CD8-positive, alpha-beta memory T cell (primary cell): Measurements from ENCODE around the gene ZNF624. TPM values are rescaled to one million over a fixed set of nuclear protein-coding genes. Genes with fewer than 3 reads are reported as not detected.

ENCODE experiments used
- CTCF ChIA-PET: fragments of 350-600 bp; sonication (Branson Sonifier 250); formaldehyde crosslinking; loops from one replicate; lab custom pipeline; 2021; ENCODE audit warnings: antibody characterized with exemption; lab: Charles Lee
- POLR2A ChIA-PET: fragments of 350-600 bp; sonication (Branson Sonifier 250); formaldehyde crosslinking; loops from one replicate; lab custom pipeline; 2021; ENCODE audit warnings: antibody characterized with exemption; lab: Charles Lee
- DNase-seq, 5 donors: peaks; one replicate each; pipeline versions ENCODE4 v3.0.0 to v3.0.0-alpha.2; 2020 to 2022; ENCODE audit warnings: mixed read lengths in 1 of 5
- H3K27ac ChIP-seq: one replicate; pipeline ENCODE4 v1.7.0; 2013; ENCODE audit warnings: low read depth, mild to moderate bottlenecking, low read length, moderate library complexity
- H3K27me3 ChIP-seq: 2 replicates; pipeline ENCODE4 v1.7.0; 2013; ENCODE audit warnings: low read length, mild to moderate bottlenecking; ENCODE audit not compliant: insufficient read depth, poor library complexity, severe bottlenecking
- H3K36me3 ChIP-seq: 2 replicates; pipeline ENCODE4 v1.7.0; 2013; ENCODE audit warnings: mild to moderate bottlenecking, low read length, moderate library complexity; ENCODE audit not compliant: insufficient read depth
- H3K4me1 ChIP-seq: 2 replicates; pipeline ENCODE4 v1.7.0; 2013; ENCODE audit warnings: mild to moderate bottlenecking, low read length, moderate library complexity; ENCODE audit not compliant: insufficient read depth
- H3K4me3 ChIP-seq: 2 replicates; pipeline ENCODE4 v1.7.0; 2013; ENCODE audit warnings: mild to moderate bottlenecking, low read length
- H3K9me3 ChIP-seq: 2 replicates; pipeline ENCODE4 v1.7.0; 2013; ENCODE audit warnings: mild to moderate bottlenecking, low read length
- H3K27ac Mint-ChIP-seq, 8 donors: one replicate each; pipeline ENCODE4 v1.8.0; 2020 to 2021; ENCODE audit warnings: mixed read lengths in 8 of 8, mild to moderate bottlenecking in 6 of 8, inconsistent platforms in 3 of 8, moderate library complexity in 3 of 8
- H3K27me3 Mint-ChIP-seq, 2 donors: one replicate each; pipeline ENCODE4 v1.8.0; 2020 to 2021; ENCODE audit warnings: mixed read lengths in 2 of 2, mild to moderate bottlenecking in 1 of 2, moderate library complexity in 1 of 2
- H3K36me3 Mint-ChIP-seq, 3 donors: one replicate each; pipeline ENCODE4 v1.8.0; 2020 to 2021; ENCODE audit warnings: mixed read lengths in 3 of 3, inconsistent platforms in 1 of 3, mild to moderate bottlenecking in 1 of 3
- H3K4me1 Mint-ChIP-seq, 3 donors: one replicate each; pipeline ENCODE4 v1.8.0; 2020 to 2021; ENCODE audit warnings: mixed read lengths in 3 of 3, inconsistent platforms in 1 of 3, mild to moderate bottlenecking in 1 of 3
- H3K4me3 Mint-ChIP-seq, 7 donors: one replicate each; pipeline ENCODE4 v1.8.0; 2020 to 2021; ENCODE audit warnings: mixed read lengths in 7 of 7, mild to moderate bottlenecking in 6 of 7, moderate library complexity in 4 of 7, inconsistent platforms in 2 of 7
- H3K9me3 Mint-ChIP-seq, 5 donors: one replicate each; pipeline ENCODE4 v1.8.0; 2020 to 2022; ENCODE audit warnings: mixed read lengths in 5 of 5, mild to moderate bottlenecking in 3 of 5, moderate library complexity in 2 of 5, inconsistent platforms in 1 of 5
- polyA plus RNA-seq: library from polyadenylated mRNA; unstranded; fragments of 300-500 nt; fragmentation: Illumina TruSeq; gene quantifications from one replicate; pipeline ENCODE4 v1.2.3, GENCODE V29; 2021
- total RNA-seq, 2 experiments: library from RNA; stranded (reverse); gene quantifications; one replicate each; pipeline ENCODE4 v1.2.3, GENCODE V29; 2021

ZNF624 gene
- total and polyA plus RNA-seq, 3 experiments from 2014 or later = 3.3 to 5.8 (median 5.3) TPM

DNA sequence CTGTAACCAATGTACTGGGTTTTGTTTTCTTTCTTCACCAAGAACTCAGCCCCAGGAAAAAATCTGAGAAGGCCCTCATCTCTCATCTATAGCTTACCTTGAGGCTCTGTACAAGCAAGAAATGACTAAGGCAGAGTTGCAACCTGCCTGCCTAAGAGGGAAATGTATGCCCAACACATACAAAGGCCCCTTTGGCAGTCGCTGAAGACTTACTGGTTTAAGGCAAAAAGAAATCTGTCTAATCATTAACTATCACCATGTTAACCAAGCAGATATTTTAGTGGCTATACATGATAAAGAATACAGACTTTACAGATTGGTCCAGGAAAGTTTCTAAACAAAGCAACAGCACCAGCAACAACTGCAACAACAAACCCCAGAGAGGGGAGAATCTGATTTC lies 14.2 kb downstream of the ZNF624 start:
- CTCF ChIA-PET = no interaction called here
- H3K4me3 Mint-ChIP-seq = no peak overlapping the region

DNA sequence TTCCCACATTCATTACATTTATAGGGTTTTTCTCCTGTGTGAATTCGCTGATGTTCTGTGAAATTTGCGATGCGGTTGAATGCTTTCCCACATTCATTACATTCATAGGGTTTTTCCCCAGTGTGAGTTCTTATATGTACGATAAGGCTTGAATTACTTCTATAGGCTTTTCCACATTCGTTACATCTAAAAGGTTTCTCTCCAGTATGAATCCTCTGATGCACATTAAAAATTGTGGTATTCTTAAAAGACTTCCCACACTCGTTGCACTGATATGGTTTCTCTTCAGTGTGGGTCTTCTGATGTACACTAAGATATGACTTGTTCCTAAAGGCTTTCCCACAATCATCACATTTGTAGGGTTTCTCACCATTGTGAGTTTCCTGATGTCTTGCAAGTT lies 30.4 kb downstream of the ZNF624 start:
- H3K4me1 ChIP-seq = no peaks in the 10 kb centered on the region
- no peak for DNase-seq
- no peak overlapping the region for H3K27ac ChIP-seq
- no peak overlapping the region for H3K27ac Mint-ChIP-seq
- peaks cover 37% of the 10 kb centered on the region for H3K9me3 ChIP-seq
- H3K36me3 ChIP-seq = peaks cover 15% of the 10 kb centered on the region
- H3K36me3 Mint-ChIP-seq = peaks cover 20 to 83% (median 54%) of the 10 kb centered on the region in 3 donors
- ChIA-PET CTCF (no interaction called here), POLR2A (no interaction called here)
- H3K27me3 ChIP-seq = no peaks in the 10 kb centered on the region
- peaks cover 69 to 89% (median 84%) of the 10 kb centered on the region in 5 donors for H3K9me3 Mint-ChIP-seq
- H3K4me1 Mint-ChIP-seq = no peaks in the 10 kb centered on the region
- no peak overlapping the region for H3K4me3 Mint-ChIP-seq
- no peaks in the 10 kb centered on the region for H3K27me3 Mint-ChIP-seq
- H3K4me3 ChIP-seq = no peak overlapping the region

More for the DNA sequence above, 14.2 kb downstream of the ZNF624 start:
- Mint-ChIP-seq H3K4me1 (peaks cover 1 to 13% (median 4%) of the 10 kb centered on the region in 3 donors), H3K9me3 (peaks cover 0 to 3% (median 3%) of the 10 kb centered on the region in 5 donors), H3K36me3 (peaks cover 31 to 79% (median 69%) of the 10 kb centered on the region in 3 donors), H3K27ac (no peak overlapping the region), H3K27me3 (no peaks in the 10 kb centered on the region)
- Histone ChIP-seq H3K4me3 (no peak overlapping the region), H3K36me3 (no peaks in the 10 kb centered on the region), H3K27me3 (no peaks in the 10 kb centered on the region), H3K27ac (no peak overlapping the region), H3K9me3 (no peaks in the 10 kb centered on the region), H3K4me1 (no peaks in the 10 kb centered on the region)
- DNase-seq = no peak
- POLR2A ChIA-PET = no interaction called here

DNA sequence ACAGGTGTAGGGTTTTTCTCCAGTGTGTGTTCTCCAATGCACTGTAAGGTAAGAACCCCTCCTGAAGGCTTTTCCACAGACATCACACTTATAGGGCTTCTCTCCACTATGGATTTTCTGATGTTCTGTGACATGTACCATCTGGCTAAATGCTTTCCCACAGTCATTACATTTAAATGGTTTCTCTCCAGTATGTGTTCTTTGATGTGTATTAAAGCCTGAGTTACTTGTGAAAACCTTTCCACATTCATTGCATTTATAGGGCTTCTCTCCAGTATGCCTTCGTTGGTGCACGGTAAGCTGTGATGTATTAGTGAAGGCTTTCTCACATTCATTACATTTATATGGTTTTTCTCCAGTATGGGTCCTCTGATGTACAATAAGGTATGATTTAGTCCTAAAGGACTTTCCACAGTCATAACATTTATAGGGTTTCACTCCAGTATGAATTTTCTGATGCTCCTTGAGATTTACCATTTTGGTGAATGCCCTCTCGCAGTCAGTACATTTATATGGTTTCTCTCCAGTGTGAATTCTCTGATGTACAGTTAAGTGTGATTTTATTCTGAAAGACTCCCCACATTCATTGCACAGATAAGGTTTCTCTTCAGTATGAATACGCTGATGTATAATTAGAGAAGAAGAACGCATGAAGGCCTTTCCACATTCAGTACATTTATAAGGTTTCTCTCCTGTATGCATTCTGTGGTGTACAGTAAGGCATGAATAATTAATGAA lies 30.9 kb downstream of the ZNF624 start:
- H3K9me3 ChIP-seq = peaks cover 37% of the 10 kb centered on the region
- H3K27ac Mint-ChIP-seq = no peak overlapping the region

DNA sequence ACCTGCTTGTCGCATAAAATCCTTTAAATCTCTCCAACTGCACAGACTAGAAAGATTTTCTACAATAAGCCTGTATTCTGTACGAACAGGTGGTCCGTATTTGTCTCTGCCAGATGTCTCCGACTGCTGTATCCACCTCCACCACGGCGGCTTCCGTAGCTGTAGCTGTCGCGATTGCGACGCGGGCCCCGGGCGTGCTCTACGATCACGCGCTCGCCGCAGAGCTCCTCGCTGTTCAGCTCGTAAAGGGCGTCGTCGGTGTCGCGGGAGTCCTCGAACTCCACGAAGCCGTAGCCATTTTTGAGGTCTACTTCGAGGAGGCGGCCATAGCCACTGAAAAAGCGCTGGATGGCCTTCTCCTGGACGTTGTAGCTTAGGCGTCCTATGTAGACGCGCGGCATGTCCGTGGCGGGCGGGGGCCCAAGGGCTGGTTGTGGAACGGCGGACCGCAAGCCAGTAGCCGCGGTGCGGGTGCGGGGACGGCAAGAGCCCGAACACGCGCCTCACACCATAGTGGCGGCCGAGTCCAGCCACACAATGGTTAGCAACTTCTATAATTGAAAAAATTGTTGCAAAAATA lies 36.1 kb downstream of the ZNF624 start:
- peaks cover 3 to 49% (median 12%) of the 10 kb centered on the region in 3 donors for H3K36me3 Mint-ChIP-seq
- H3K9me3 ChIP-seq = peaks cover 17% of the 10 kb centered on the region
- DNase-seq = no peak
- ChIA-PET POLR2A (no interaction called here), CTCF (no interaction called here)
- H3K27ac ChIP-seq = no peak overlapping the region
- peaks cover 66 to 78% (median 75%) of the 10 kb centered on the region in 5 donors for H3K9me3 Mint-ChIP-seq
- H3K27me3 ChIP-seq = no peaks in the 10 kb centered on the region
- H3K27me3 Mint-ChIP-seq = peaks cover 0 to 2% of the 10 kb centered on the region in 2 donors
- H3K4me3 ChIP-seq = no peak overlapping the region
- no peaks in the 10 kb centered on the region for H3K4me1 Mint-ChIP-seq
- H3K27ac Mint-ChIP-seq = no peak overlapping the region
- H3K4me1 ChIP-seq = no peaks in the 10 kb centered on the region
- H3K36me3 ChIP-seq = no peaks in the 10 kb centered on the region
- no peak overlapping the region for H3K4me3 Mint-ChIP-seq

More for the DNA sequence above, 30.9 kb downstream of the ZNF624 start:
- Mint-ChIP-seq H3K36me3 (peaks cover 17 to 78% (median 48%) of the 10 kb centered on the region in 3 donors), H3K27me3 (no peaks in the 10 kb centered on the region), H3K4me3 (no peak overlapping the region), H3K9me3 (peaks cover 64 to 85% (median 79%) of the 10 kb centered on the region in 5 donors), H3K4me1 (no peaks in the 10 kb centered on the region)
- peaks cover 15% of the 10 kb centered on the region for H3K36me3 ChIP-seq
- H3K4me3 ChIP-seq = peak overlapping the region; percentile 8
- DNase-seq = no peak
- CTCF ChIA-PET = no interaction called here
- no peaks in the 10 kb centered on the region for H3K27me3 ChIP-seq
- POLR2A ChIA-PET = no interaction called here
- H3K4me1 ChIP-seq = no peaks in the 10 kb centered on the region
- H3K27ac ChIP-seq = no peak overlapping the region

DNA sequence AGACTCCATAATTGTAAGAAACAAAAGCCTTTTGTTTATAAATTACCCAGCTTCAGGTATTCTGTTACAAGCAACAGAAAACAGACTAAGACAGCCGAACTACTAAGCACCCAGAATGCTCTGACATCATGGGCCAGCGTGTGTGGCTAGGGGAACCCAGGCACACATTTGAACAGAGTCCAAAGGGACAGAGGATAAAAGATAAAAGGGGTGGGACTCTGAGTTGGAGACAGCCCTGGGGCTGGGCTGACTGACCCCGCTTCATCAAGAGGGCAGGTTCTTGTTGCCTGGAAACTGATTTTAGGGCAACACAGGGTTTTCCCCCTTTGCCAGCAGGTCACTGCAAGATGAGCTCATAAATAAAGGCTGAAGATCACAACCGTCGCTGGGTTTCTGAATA lies 54.1 kb downstream of the ZNF624 start:
- no peaks in the 10 kb centered on the region for H3K4me1 Mint-ChIP-seq
- POLR2A ChIA-PET = no interaction called here
- H3K27ac Mint-ChIP-seq = no peak overlapping the region
- peaks cover 0 to 16% (median 2%) of the 10 kb centered on the region in 3 donors for H3K36me3 Mint-ChIP-seq
- no peaks in the 10 kb centered on the region for H3K4me1 ChIP-seq
- no peaks in the 10 kb centered on the region for H3K9me3 ChIP-seq
- H3K4me3 ChIP-seq = no peak overlapping the region
- no peak overlapping the region for H3K27ac ChIP-seq
- peaks cover 10 to 38% of the 10 kb centered on the region in 2 donors for H3K27me3 Mint-ChIP-seq
- DNase-seq = no peak
- H3K36me3 ChIP-seq = no peaks in the 10 kb centered on the region
- H3K9me3 Mint-ChIP-seq = peaks cover 4 to 16% (median 14%) of the 10 kb centered on the region in 5 donors
- CTCF ChIA-PET = no interaction called here
- H3K27me3 ChIP-seq = no peaks in the 10 kb centered on the region
- no peak overlapping the region for H3K4me3 Mint-ChIP-seq

DNA sequence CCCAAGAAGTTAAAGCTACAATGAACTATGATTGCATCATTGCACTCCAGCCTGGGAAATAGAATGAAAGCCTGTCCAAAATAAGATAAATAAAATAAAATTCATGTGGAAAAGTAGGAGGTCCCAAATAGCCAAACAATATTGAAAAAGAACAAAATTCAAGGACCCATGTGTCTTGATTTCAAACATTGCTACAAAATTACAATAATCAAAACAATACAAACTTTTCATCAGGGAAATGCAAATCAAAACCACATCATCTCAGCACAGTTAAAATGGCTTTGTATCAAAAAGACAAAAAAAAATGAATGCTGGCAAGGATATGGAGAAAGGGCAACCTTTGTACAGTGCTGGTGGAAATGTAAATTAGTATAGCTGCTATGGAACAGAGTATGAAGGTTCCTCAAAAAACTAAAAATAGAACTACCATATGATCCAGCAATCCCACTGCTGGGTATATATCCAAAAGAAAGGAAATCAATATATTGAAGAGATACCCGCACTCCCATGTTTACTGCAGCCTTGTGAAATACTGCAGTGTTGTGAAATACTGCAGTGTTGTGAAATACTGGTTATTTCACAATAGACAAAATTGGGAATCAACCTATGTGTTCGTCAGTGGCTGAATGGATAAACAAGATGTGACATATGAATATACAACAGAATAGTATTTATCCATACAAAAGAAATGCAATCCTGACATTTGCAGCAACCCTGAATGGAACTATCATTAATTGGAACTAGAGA lies 60.1 kb downstream of the ZNF624 start:
- ChIA-PET POLR2A (no interaction called here), CTCF (no interaction called here)
- Histone ChIP-seq H3K4me1 (no peaks in the 10 kb centered on the region), H3K36me3 (no peaks in the 10 kb centered on the region), H3K4me3 (no peak overlapping the region), H3K27me3 (no peaks in the 10 kb centered on the region), H3K9me3 (no peaks in the 10 kb centered on the region), H3K27ac (no peak overlapping the region)
- H3K9me3 Mint-ChIP-seq = no peaks in the 10 kb centered on the region
- no peak overlapping the region for H3K27ac Mint-ChIP-seq
- H3K4me1 Mint-ChIP-seq = peaks cover 0 to 5% (median 3%) of the 10 kb centered on the region in 3 donors
- H3K36me3 Mint-ChIP-seq = no peaks in the 10 kb centered on the region
- H3K4me3 Mint-ChIP-seq = no peak overlapping the region
- H3K27me3 Mint-ChIP-seq = peaks cover 5 to 56% of the 10 kb centered on the region in 2 donors
- DNase-seq = no peak

DNA sequence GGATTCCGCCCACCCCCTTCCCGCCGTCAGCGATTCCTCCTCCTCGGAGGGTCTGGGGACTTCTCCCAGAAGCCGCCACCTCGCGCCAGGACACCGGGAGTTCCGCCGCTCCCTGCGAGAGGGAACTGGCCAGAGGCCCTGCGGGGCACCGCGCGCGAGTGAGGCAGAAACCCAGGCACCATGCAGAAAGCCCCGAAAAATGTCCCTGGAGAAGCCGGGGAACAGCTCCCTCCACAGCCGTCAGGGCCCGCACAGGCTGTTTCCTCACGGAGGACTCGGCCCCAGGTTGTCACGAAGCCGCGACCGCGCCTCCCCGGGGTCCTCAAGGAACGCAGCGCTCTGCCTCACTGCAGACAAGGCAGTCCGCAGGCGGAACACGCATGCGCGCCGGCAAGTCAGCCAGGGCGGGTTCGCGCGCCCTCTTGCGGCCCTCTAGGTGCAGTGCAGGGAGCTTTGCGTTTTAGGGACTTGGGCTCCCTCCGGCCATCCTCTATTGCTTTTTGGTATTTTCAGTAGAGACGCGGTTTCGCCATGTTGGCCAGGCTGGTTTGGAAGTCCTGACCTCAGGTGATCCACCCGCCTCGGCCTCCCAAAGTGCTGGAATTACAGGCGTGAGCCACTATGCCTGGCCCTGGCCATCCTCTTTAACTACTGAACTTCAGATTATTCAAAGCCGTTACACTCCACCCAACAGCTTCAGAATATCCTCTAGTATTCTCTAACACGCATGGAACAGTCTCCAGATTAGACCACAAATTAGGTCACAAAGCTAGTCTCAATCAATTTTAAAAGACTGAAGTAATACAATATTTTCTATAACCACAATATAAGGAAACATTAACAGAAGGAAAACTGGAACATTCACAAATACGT lies 64.3 kb downstream of the ZNF624 start:
- Histone ChIP-seq H3K4me3 (peak overlapping the region; percentile 77), H3K4me1 (peaks cover 4% of the 10 kb centered on the region), H3K9me3 (no peaks in the 10 kb centered on the region), H3K36me3 (no peaks in the 10 kb centered on the region), H3K27ac (no peak overlapping the region), H3K27me3 (no peaks in the 10 kb centered on the region)
- Mint-ChIP-seq H3K4me3 (peak overlapping the region; percentile 75 to 85 (median 80)), H3K27me3 (peaks cover 6 to 42% of the 10 kb centered on the region in 2 donors), H3K27ac (peak overlapping the region in 5 of 8 donors; percentile 40 to 60 (median 55)), H3K4me1 (peaks cover 5 to 10% (median 8%) of the 10 kb centered on the region in 3 donors), H3K36me3 (no peaks in the 10 kb centered on the region), H3K9me3 (no peaks in the 10 kb centered on the region)
- peak; percentile 87 to 94 (median 89) for DNase-seq
- ChIA-PET CTCF (interaction anchor here (0.7 to 6.7 kb wide), 16 partner anchors 9 to 428 kb away, joined by 3 to 75 read pairs (median 3); partner anchors contain the start of gene ZNF287), POLR2A (interaction anchor here (1.3 kb wide), 1 partner anchor 53 kb away, joined by 7 read pairs; no protein-coding TSS in a partner anchor)
